8988T (cell line): Measurements from ENCODE around the gene IKBKG.
"Not testable (repeated sequence)": the region's sequence is repeated elsewhere in the genome, so short reads cannot be mapped to it uniquely, and the experiment has no call there.

Source experiments
- DNase-seq: peaks from one replicate; pipeline ENCODE4 v3.0.0; 2011

Gene IKBKG

GRCh38 chrX:154560326-154560725 is 12.9 kb downstream of the IKBKG start:
- not testable (repeated sequence) for DNase-seq

GRCh38 chrX:154562295-154562694 is 14.9 kb downstream of the IKBKG start:
- DNase-seq = not testable (repeated sequence)

GRCh38 chrX:154570361-154570760 is 22.9 kb downstream of the IKBKG start:
- not testable (repeated sequence) for DNase-seq

GRCh38 chrX:154573061-154573460 is 25.6 kb downstream of the IKBKG start:
- not testable (repeated sequence) for DNase-seq

- not testable (repeated sequence) for DNase-seq
Measured at GRCh38 chrX:154575076-154575475, 27.7 kb downstream of the IKBKG start.

- not testable (repeated sequence) for DNase-seq
Measured at GRCh38 chrX:154582994-154583393, 35.6 kb downstream of the IKBKG start.

GRCh38 chrX:154584585-154585183 is 37.3 kb downstream of the IKBKG start, which contains the start of gene CTAG1A:
CTAG1A (plus strand) TSS chrX:154585133; CDS start chrX:154585207, 74 bp downstream.
- not testable (repeated sequence) for DNase-seq

GRCh38 chrX:154590415-154590814 is 43.0 kb downstream of the IKBKG start:
- not testable (repeated sequence) for DNase-seq

- DNase-seq = no peak
Measured at GRCh38 chrX:154592505-154592904, 45.1 kb downstream of the IKBKG start.

- no peak for DNase-seq
Measured at GRCh38 chrX:154593201-154593600, 45.8 kb downstream of the IKBKG start.

- no peak for DNase-seq
Measured at GRCh38 chrX:154594491-154594890, 47.1 kb downstream of the IKBKG start.

- no peak for DNase-seq
Measured at GRCh38 chrX:154595559-154596249, 48.3 kb downstream of the IKBKG start.

GRCh38 chrX:154596290-154596929 is 49.0 kb downstream of the IKBKG start:
- no peak for DNase-seq

- no peak for DNase-seq
Measured at GRCh38 chrX:154597221-154597620, 49.8 kb downstream of the IKBKG start.

GRCh38 chrX:154598656-154599055 is 51.2 kb downstream of the IKBKG start:
- no peak for DNase-seq

- DNase-seq = no peak
Measured at GRCh38 chrX:154599531-154599930, 52.1 kb downstream of the IKBKG start.

- DNase-seq = no peak
Measured at GRCh38 chrX:154600759-154601374, 53.4 kb downstream of the IKBKG start.

GRCh38 chrX:154602226-154602625 is 54.8 kb downstream of the IKBKG start:
- no peak for DNase-seq

- no peak for DNase-seq
Measured at GRCh38 chrX:154602766-154603437, 55.5 kb downstream of the IKBKG start.

GRCh38 chrX:154603438-154604430 is 56.3 kb downstream of the IKBKG start:
- peak; percentile 46 for DNase-seq

- DNase-seq = no peak
Measured at GRCh38 chrX:154605566-154605965, 58.1 kb downstream of the IKBKG start.

GRCh38 chrX:154607370-154607769 is 60.0 kb downstream of the IKBKG start:
- DNase-seq = no peak
